Loucy (cell line): ENCODE measurements around the gene PRDX4.

Source experiments
- CTCF ChIP-seq: fragments of 200-600 bp; sonication (generic); conservative IDR thresholded peaks from 2 replicates; pipeline ENCODE4 v1.5.1; 2014; ENCODE audit warnings: mild to moderate bottlenecking, antibody characterized with exemption, low read length
- EZH2phosphoT487 ChIP-seq: fragments of 200-600 bp; IDR thresholded peaks from 2 replicates; pipeline ENCODE4 v1.6.1; 2018; ENCODE audit warnings: antibody characterized with exemption, mild to moderate bottlenecking, moderate library complexity, borderline replicate concordance

GRCh38 chrX:23623797-23624196 is 43.5 kb upstream of the PRDX4 start:
- TF ChIP-seq CTCF (no peak), EZH2phosphoT487 (no peak)
